AG04449 (cell line): ENCODE measurements around the gene LRRC8E.
"Not testable (repeated sequence)": the region's sequence is repeated elsewhere in the genome, so short reads cannot be mapped to it uniquely, and the experiment has no call there.

Experiments used
- CTCF ChIA-PET: fragments of 350-600 bp; formaldehyde crosslinking; extraction: SDS; loops from one replicate; lab custom pipeline; 2021; ENCODE audit warnings: antibody characterized with exemption; lab: Yijun Ruan, JAX
- POLR2A ChIA-PET: fragments of 400-600, 350-600 bp; formaldehyde crosslinking; extraction: SDS; loops from one replicate; lab custom pipeline; 2020; ENCODE audit warnings: antibody characterized with exemption, inconsistent platforms; lab: Yijun Ruan, JAX
- DNase-seq: peaks from one replicate; pipeline ENCODE4 v3.0.0-alpha.2; 2010; ENCODE audit warnings: low read depth, low spot score
- H3K4me3 ChIP-seq: 2 replicates; pipeline ENCODE4 v1.5.1; 2011; ENCODE audit warnings: low read depth, mild to moderate bottlenecking, control low read depth, low read length
- CTCF ChIP-seq: IDR thresholded peaks from one replicate; pipeline ENCODE4 v1.5.1; 2011; ENCODE audit warnings: mild to moderate bottlenecking, moderate library complexity, low read length, control low read depth, inconsistent platforms; ENCODE audit not compliant: insufficient read depth; ENCODE audit errors: missing control alignments

The LRRC8E gene

GRCh38 chr19:7917267-7918061 is 29.2 kb downstream of the LRRC8E start:
- no peak for DNase-seq
- ChIA-PET POLR2A (interaction anchor here (0.7 to 1.3 kb wide), 3 partner anchors 12 to 14 kb away, joined by 3 to 6 read pairs (median 3); partner anchors contain the start of gene MAP2K7), CTCF (interaction anchor here (1.0 to 5.9 kb wide), 12 partner anchors 8 to 336 kb away, joined by 3 to 29 read pairs (median 4); partner anchors contain the start of genes MAP2K7 and TIMM44)
- TF ChIP-seq CTCF = peak; percentile 86
- peak overlapping the region; percentile 41 for H3K4me3 ChIP-seq

- DNase-seq = not testable (repeated sequence)
- peak overlapping the region; percentile 41 for H3K4me3 ChIP-seq
- POLR2A ChIA-PET = interaction anchor here (0.7 to 1.3 kb wide), 2 partner anchors 13 to 14 kb away, joined by 3 to 6 read pairs; partner anchors contain the start of gene MAP2K7
- CTCF ChIA-PET = interaction anchor here (0.8 to 5.9 kb wide), 11 partner anchors 9 to 336 kb away, joined by 3 to 29 read pairs (median 7); partner anchors contain the start of genes MAP2K7 and TIMM44
These were observed 29.8 kb downstream of the LRRC8E start for GRCh38 chr19:7918062-7918614.

GRCh38 chr19:7918615-7919421 is 30.5 kb downstream of the LRRC8E start:
- POLR2A ChIA-PET = interaction anchor here (1.2 to 1.3 kb wide), 2 partner anchors 10 to 15 kb away, joined by 3 to 6 read pairs; partner anchors contain the start of gene MAP2K7
- no peak for TF ChIP-seq CTCF
- CTCF ChIA-PET = interaction anchor here (0.8 to 5.9 kb wide), 13 partner anchors 9 to 335 kb away, joined by 3 to 29 read pairs (median 7); partner anchors contain the start of genes MAP2K7 and TIMM44
- DNase-seq = no peak
- H3K4me3 ChIP-seq = no peak overlapping the region; the same call in 1 of the 2 replicates

- CTCF ChIA-PET = interaction anchor here (0.6 to 5.9 kb wide), 12 partner anchors 9 to 82 kb away, joined by 3 to 29 read pairs (median 8); partner anchors contain the start of genes MAP2K7 and TIMM44
These were observed 31.6 kb downstream of the LRRC8E start, which contains the start of gene SNAPC2 for GRCh38 chr19:7919610-7920518. TSS of gene SNAPC2 (plus strand) at chr19:7920338. CDS start at chr19:7920367, 29 bp downstream.

More at GRCh38 chr19:7919610-7920518, 31.6 kb downstream of the LRRC8E start, which contains the start of gene SNAPC2:
- DNase-seq = peak; percentile 61
- peak within 1 kb of the TSS; percentile 78 for H3K4me3 ChIP-seq
- POLR2A ChIA-PET = interaction anchor here (0.5 to 2.3 kb wide), 7 partner anchors 8 to 51 kb away, joined by 3 to 13 read pairs (median 6); partner anchors contain the start of genes MAP2K7 and TIMM44
- TF ChIP-seq CTCF = no peak
